Hematopoietic multipotent progenitor cell treated with erythropoietin and hydrocortisone succinate and interleukin-3 and kit ligand, for 17 days (in vitro differentiated cells): Measurements from ENCODE around the gene RGS7BP.

ENCODE experiments used
- DNase-seq: peaks from one replicate; pipeline ENCODE4 v3.0.0-alpha.2; 2015; ENCODE audit warnings: low spot score

RGS7BP gene

GRCh38 chr5:64634997-64635686 lies 129.3 kb downstream of the RGS7BP start:
- peak; percentile 66 for DNase-seq

- DNase-seq: no peak
These were observed 131.3 kb downstream of the RGS7BP start for GRCh38 chr5:64637144-64637543.

GRCh38 chr5:64637837-64638443 lies 132.1 kb downstream of the RGS7BP start:
- no peak for DNase-seq

- no peak for DNase-seq
These were observed 139.0 kb downstream of the RGS7BP start for GRCh38 chr5:64644831-64645230.

GRCh38 chr5:64646169-64646568 lies 140.4 kb downstream of the RGS7BP start:
- DNase-seq: no peak

GRCh38 chr5:64649512-64649911 lies 143.7 kb downstream of the RGS7BP start:
- DNase-seq: no peak

GRCh38 chr5:64653766-64654560 lies 148.1 kb downstream of the RGS7BP start:
- no peak for DNase-seq

- DNase-seq: no peak
These were observed 148.7 kb downstream of the RGS7BP start for GRCh38 chr5:64654561-64654938.

GRCh38 chr5:64655596-64655995 lies 149.8 kb downstream of the RGS7BP start:
- no peak for DNase-seq

GRCh38 chr5:64659289-64659688 lies 153.5 kb downstream of the RGS7BP start:
- no peak for DNase-seq
